Jurkat, Clone E6-1 (cell line): Measurements from ENCODE around the gene RNF4. TPM values are rescaled to one million over a fixed set of nuclear protein-coding genes. Genes with fewer than 3 reads are reported as not detected.
"Not testable (repeated sequence)": the region's sequence is repeated elsewhere in the genome, so short reads cannot be mapped to it uniquely, and the experiment has no call there.

ENCODE experiments used
- DNase-seq: peaks from one replicate; pipeline ENCODE4 v3.0.0-alpha.2; 2011; ENCODE audit warnings: low read depth, low spot score
- H3K4me3 ChIP-seq: 2 replicates; pipeline ENCODE4 v1.5.1; 2011; ENCODE audit warnings: mild to moderate bottlenecking, low read length, control low read depth, moderate library complexity
- polyA plus RNA-seq: library from polyadenylated mRNA; unstranded; fragments of >200 nt; gene quantifications from one replicate; pipeline ENCODE4 v1.2.1, GENCODE V29; 2012; ENCODE audit warnings: missing spikeins; ENCODE audit not compliant: insufficient read length, insufficient read depth

Gene RNF4
- 110 TPM for polyA plus RNA-seq

- peak; percentile 96 for DNase-seq
- peak within 1 kb of the TSS; percentile 66 for H3K4me3 ChIP-seq
Measured at GRCh38 chr4:2468456-2469191, at the start of gene RNF4. Gene RNF4, plus strand, starts transcription at chr4:2469106. Its CDS starts 21,388 bp downstream, at chr4:2490494.

- no peak for DNase-seq
- H3K4me3 ChIP-seq = no peak overlapping the region
Measured at GRCh38 chr4:2419814-2420213, 49.1 kb upstream of the RNF4 start.

- no peak for DNase-seq
- no peak overlapping the region for H3K4me3 ChIP-seq
Measured at GRCh38 chr4:2421928-2422327, 47.0 kb upstream of the RNF4 start.

DNA sequence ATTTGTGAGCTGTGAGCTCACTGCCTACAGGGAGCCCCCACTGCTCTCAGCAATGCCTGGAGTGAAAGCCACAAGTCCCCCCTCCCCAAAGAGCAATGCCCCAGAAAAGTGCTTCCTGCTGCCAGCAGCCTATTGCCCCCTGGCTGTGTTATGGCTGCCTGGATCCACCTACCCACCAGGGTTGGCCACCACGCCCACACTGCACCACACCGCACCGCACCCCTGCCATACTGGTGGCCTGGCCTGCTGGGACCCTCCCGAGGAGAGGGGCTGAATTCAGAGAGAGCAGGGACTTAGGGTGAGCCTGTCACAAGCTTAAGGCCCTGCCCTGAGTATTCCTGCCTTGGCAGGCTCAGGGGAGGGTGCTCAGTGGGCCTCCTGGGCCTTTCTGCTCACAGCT is 45.8 kb upstream of the RNF4 start:
- no peak overlapping the region for H3K4me3 ChIP-seq

DNA sequence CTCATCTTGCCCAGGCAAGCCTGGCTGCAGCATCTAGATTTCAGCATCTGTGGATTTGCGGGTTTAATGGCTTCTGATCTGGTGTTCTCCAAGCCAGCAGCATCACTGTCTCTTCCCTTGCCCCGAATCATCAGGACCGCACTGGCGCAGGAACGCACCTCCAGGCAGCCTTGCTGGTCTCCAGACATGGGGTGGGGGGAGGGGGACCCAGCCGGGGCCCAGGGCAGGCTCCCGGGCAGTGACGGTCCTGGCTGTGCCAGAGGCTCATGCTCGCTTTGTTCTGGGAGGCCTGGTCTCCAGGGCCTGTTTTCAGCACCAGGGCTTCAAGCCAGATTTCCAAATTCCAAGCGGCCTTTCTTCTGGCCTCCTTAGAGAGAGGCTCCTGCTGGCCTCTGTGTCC is 45.2 kb upstream of the RNF4 start:
- H3K4me3 ChIP-seq = no peak overlapping the region
- no peak for DNase-seq

More for the DNA sequence above, 45.8 kb upstream of the RNF4 start:
- DNase-seq = no peak

DNA sequence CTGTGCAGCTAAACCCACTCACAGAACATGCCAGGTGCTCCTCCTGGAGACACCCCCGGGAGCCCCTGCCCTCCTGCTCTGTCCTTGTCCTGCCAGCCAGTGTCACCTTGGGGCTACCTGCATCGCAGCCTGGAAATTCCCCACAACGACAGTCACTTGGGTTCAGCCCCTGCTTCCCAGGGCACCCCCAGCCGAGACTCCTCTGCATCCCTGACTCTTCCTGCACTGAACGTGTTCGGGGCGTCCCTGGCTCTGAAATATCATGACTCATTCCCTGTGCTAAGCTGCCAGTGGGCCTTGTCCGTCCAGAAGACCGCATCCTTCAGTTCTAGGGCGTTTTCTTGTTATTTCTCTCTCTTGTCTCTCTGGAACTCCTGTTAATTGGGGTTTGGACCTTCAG is 44.3 kb upstream of the RNF4 start:
- DNase-seq = no peak
- H3K4me3 ChIP-seq = no peak overlapping the region

DNA sequence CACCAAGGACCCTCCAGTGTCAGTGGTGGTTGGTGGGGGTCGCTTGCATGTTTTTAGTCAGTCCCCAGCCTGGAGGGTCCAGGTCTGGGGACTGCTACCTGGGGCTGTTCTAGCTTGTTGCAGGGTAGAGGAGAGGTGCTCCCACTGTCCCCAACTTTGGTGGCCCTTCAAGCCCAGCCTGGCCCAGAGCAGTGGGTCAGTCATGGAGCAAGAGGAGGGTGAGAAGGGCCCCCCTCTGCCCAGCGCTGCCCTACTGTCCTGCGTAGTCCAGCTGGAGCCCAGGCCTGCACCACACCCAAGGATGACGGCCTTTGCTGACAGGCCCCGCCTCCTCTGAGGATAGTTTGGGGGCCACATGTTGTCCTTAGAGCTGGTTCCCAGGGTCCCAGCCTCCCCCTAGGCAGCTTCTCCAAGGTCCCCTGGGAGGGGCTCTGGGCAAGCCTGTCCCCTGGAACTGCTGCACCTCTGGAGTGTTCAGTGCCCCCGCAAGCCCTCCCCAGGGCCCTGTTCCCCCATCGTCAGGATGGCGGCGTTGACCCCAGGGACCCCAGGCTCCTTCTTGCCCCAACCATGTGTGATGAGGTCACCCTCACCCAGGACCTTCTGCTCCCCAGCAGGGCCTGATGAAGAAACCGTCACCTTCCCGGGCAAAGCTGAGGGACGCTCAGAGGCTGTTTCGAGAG is 43.4 kb upstream of the RNF4 start:
- no peak for DNase-seq
- no peak overlapping the region for H3K4me3 ChIP-seq

GRCh38 chr4:2426069-2426397 is 42.9 kb upstream of the RNF4 start:
- H3K4me3 ChIP-seq = no peak overlapping the region
- DNase-seq = no peak

GRCh38 chr4:2426711-2427275 is 42.1 kb upstream of the RNF4 start:
- H3K4me3 ChIP-seq = no peak overlapping the region
- DNase-seq = no peak

- H3K4me3 ChIP-seq = no peak overlapping the region
- no peak for DNase-seq
Measured at GRCh38 chr4:2427383-2428334, 41.2 kb upstream of the RNF4 start.

- H3K4me3 ChIP-seq = no peak overlapping the region
- DNase-seq = no peak
Measured at GRCh38 chr4:2428496-2429213, 40.3 kb upstream of the RNF4 start.

GRCh38 chr4:2429945-2430757 is 38.8 kb upstream of the RNF4 start:
- DNase-seq, H3K4me3 ChIP-seq: not testable (repeated sequence)

DNA sequence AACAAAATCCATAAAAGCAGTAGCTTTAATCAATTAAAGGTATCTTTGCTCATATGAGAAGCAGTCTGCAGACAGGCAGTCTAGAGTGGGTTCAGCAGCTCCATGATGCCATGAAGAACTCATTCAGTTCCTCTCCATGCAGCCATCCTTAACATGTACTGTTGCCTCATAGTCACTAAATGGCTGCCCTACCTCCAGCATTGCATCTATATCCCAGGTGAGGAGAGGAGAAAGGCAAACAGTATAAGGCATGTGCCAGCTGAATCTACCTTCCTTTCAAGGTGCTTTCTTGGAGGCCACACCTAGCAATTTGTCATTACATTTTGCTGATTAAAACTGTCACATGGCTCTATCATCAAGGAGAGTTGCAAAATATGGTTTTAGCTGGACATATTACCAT is 36.9 kb upstream of the RNF4 start:
- no peak overlapping the region for H3K4me3 ChIP-seq
- no peak for DNase-seq

- DNase-seq = no peak
- no peak overlapping the region for H3K4me3 ChIP-seq
Measured at GRCh38 chr4:2432991-2433530, 35.8 kb upstream of the RNF4 start.

DNA sequence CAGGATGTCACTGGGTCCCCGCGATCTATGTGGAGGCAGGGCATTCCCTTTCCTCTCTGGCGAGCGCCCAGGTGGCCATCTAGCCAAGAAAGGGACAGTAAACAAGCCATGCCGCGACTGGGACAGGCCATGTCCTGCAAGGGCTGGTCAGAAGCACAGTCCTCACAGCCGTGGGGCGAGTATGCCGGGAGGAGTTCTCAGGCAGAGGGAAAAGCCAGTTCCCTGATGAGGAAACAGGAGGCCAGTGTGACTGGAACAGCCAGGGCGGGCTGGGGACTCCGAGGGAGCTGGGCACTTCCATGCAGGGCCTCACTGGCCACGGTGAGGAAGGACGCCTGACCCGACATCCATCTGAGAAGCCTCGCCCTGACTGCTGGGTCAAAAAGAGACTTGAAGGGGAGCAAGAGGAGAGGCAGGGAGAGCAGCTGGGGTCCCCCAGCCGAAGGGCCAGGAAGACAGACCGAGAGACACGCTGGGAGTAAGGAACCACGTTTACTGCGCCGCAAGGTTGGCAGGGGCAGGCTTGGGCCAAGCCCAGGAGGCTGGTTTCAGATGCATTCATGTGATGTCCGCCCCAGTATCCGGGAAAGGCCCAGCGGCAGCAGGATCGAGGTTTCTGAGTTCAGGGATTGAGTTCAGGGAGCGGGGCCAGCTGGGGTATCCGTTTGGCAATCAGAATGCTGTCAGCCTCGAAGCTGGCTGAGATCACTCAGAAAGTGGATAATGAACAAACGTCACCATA is 35.1 kb upstream of the RNF4 start:
- H3K4me3 ChIP-seq = no peak overlapping the region

GRCh38 chr4:2434420-2434819 is 34.5 kb upstream of the RNF4 start:
- no peak overlapping the region for H3K4me3 ChIP-seq
- no peak for DNase-seq

More for the DNA sequence above, 35.1 kb upstream of the RNF4 start:
- DNase-seq = no peak

- no peak for DNase-seq
- no peak overlapping the region for H3K4me3 ChIP-seq
Measured at GRCh38 chr4:2436301-2436700, 32.6 kb upstream of the RNF4 start.
